Measurements from ENCODE around the gene DEDD2. TPM values are rescaled to one million over a fixed set of nuclear protein-coding genes. Genes with fewer than 3 reads are reported as not detected.

DEDD2 gene
- total RNA-seq, 1 experiment from 2014 or later = 58.0 TPM

GRCh38 chr19:42185277-42185676, 32.2 kb downstream of the DEDD2 start:
- peaks cover 10% of the 10 kb centered on the region for H3K27me3 ChIP-seq (ENCODE audit: control insufficient read depth, insufficient read depth, low read length)
- no peak for DNase-seq
- no peaks in the 10 kb centered on the region for H3K36me3 ChIP-seq (replicated peaks; ENCODE audit: control insufficient read depth, insufficient read depth, low read length)
- no peak overlapping the region for H3K4me3 ChIP-seq (ENCODE audit: insufficient read depth, low read depth, low read length)

DNA sequence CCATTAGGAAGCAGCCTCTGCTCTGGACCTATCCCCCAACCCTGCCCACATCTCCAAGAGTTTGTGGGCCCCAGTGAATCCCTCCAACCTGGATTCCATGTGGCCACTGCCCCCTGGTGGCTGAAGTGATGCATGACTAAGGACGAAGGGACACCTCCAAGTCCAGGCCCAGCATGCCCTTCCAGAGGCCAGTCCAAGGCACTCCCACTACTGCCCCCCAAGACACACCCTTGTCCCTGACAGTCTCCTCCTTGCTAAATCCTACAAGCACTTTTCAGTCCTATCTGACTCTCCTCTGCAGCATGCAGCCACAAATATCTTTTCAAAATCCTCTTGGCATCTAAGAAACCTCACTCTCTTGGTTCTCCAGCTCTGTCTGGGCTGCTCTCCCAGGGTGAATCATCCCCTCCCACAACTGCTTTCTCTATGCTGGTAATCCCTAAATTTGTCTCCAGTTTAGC, 33.0 kb downstream of the DEDD2 start:
- H3K36me3 ChIP-seq (replicated peaks; ENCODE audit: control insufficient read depth, insufficient read depth, low read length) = no peaks in the 10 kb centered on the region
- H3K27me3 ChIP-seq (ENCODE audit: control insufficient read depth, insufficient read depth, low read length) = peaks cover 18% of the 10 kb centered on the region

DNA sequence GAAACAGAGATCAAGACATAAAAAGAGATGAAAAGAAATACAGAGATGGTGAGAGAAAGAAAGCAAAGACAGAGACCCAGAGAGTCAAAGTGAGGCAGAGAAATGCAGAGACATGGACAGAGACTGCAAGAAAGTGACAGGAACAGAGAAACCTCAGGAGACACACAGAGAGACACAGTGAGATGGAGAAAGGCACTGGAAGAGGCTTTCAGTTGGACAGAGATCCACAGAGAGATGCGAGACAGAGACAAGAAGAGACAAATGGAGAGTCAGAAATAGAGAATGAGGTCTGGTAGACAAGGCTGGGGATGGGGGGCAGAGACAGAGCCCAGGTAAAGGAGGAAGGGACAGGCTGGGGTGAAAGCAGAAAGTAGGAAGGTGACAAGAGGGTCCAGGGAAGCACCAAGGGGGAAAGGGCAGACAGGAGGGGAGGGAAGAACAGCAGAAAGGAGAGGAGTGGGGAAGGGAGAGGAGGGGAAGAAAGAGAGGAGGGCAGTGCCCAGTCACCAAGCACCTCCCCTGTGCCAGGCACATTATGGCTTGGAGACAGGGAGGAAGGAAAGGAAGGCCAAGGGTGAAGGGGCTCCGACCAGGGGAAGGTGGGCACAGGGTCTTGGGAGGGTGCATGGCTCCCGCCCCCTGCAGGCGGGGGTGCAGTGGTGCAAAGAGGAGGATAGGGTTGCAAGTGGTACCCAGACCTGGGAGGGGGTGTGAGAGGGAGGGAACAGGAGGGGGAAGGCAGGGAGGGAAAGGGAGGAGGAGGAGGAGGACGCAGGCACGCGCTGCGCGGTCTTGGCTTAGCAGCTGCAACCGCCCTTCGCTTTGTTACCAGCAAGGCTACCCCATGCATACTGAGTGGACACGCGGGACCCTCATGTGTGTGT, 38.4 kb downstream of the DEDD2 start:
- no peak overlapping the region for H3K4me3 ChIP-seq (ENCODE audit: insufficient read depth, low read depth, low read length)
- peaks cover 70% of the 10 kb centered on the region for H3K27me3 ChIP-seq (ENCODE audit: control insufficient read depth, insufficient read depth, low read length)
- no peaks in the 10 kb centered on the region for H3K36me3 ChIP-seq (replicated peaks; ENCODE audit: control insufficient read depth, insufficient read depth, low read length)
- peak; percentile 94 for DNase-seq

More for the DNA sequence above, 33.0 kb downstream of the DEDD2 start:
- no peak overlapping the region for H3K4me3 ChIP-seq (ENCODE audit: insufficient read depth, low read depth, low read length)
- peak; percentile 90 for DNase-seq

DNA sequence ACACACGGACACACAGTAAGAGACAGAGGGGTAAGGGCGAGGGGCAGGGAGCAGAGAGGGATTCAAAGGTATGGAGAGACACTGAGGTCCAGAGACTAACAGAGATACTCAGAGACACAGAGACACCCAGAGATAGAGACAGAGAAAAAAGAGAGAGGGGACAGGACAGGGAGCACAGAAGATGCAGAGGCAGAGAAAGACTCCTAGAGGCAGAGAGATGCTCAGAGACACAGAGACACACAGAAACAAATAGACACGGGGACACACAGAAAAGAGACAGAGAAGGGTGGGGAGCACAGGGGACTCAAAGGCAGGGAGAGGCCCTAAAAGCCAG, 39.8 kb downstream of the DEDD2 start:
- Histone ChIP-seq H3K27me3 (ENCODE audit: control insufficient read depth, insufficient read depth, low read length) (peaks cover 74% of the 10 kb centered on the region), H3K4me3 (ENCODE audit: insufficient read depth, low read depth, low read length) (no peak overlapping the region; the same call in 1 of the 2 replicates)
- DNase-seq = no peak

GRCh38 chr19:42176990-42177685, 40.3 kb downstream of the DEDD2 start:
- H3K4me3 ChIP-seq (ENCODE audit: insufficient read depth, low read depth, low read length) = peak overlapping the region; percentile 34
- DNase-seq = peak; percentile 93
- H3K27me3 ChIP-seq (ENCODE audit: control insufficient read depth, insufficient read depth, low read length) = peaks cover 71% of the 10 kb centered on the region
- no peaks in the 10 kb centered on the region for H3K36me3 ChIP-seq (replicated peaks; ENCODE audit: control insufficient read depth, insufficient read depth, low read length)

More for the DNA sequence above, 39.8 kb downstream of the DEDD2 start:
- no peaks in the 10 kb centered on the region for H3K36me3 ChIP-seq (replicated peaks; ENCODE audit: control insufficient read depth, insufficient read depth, low read length)

GRCh38 chr19:42176649-42176989, 40.9 kb downstream of the DEDD2 start:
- Histone ChIP-seq H3K27me3 (ENCODE audit: control insufficient read depth, insufficient read depth, low read length) (peaks cover 74% of the 10 kb centered on the region), H3K4me3 (ENCODE audit: insufficient read depth, low read depth, low read length) (peak overlapping the region; percentile 34), H3K36me3 (replicated peaks; ENCODE audit: control insufficient read depth, insufficient read depth, low read length) (no peaks in the 10 kb centered on the region)
- peak; percentile 84 for DNase-seq

DNA sequence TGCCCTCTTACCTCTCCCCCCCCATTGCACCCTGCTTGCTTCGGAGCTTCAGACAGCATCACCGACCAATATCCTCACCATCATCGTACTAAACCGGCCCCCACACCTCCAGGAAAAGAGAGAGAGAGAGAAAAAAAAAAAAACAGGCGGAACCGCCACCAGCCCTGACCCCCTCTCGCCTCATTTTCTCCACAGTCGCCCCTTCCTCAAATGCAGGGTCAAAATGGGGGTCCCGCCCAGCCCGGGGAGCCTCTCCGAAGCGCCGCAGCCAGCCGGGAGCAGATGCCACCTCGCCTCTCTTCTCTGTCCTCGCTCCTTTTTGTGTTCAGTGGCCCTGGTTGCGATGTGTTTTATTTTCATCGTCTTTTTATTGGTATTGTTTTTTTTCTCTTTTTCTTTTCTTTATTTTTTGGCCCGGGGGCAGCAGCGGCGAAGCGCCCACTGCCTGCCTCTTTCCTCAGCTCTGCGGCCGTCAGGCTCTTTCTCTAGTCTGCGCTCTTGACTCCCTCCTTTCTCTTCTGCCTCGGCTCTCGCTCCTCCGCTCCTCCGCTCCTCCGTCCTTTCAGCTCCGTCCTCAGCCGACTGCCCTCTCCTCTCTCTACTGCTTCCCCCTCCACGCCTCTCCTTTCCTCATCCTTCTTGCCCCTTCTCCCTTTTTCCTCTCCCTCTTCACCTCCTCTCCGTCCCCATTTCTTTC, 41.4 kb downstream of the DEDD2 start:
- DNase-seq = peak; percentile 84
- H3K27me3 ChIP-seq (ENCODE audit: control insufficient read depth, insufficient read depth, low read length) = peaks cover 72% of the 10 kb centered on the region

GRCh38 chr19:42174958-42175734, 42.3 kb downstream of the DEDD2 start:
- Histone ChIP-seq H3K4me3 (ENCODE audit: insufficient read depth, low read depth, low read length) (no peak overlapping the region), H3K36me3 (replicated peaks; ENCODE audit: control insufficient read depth, insufficient read depth, low read length) (no peaks in the 10 kb centered on the region), H3K27me3 (ENCODE audit: control insufficient read depth, insufficient read depth, low read length) (peaks cover 65% of the 10 kb centered on the region)
- peak; percentile 47 for DNase-seq

More for the DNA sequence above, 41.4 kb downstream of the DEDD2 start:
- peak overlapping the region; percentile 34; the same call in 1 of the 2 replicates for H3K4me3 ChIP-seq (ENCODE audit: insufficient read depth, low read depth, low read length)
- H3K36me3 ChIP-seq (replicated peaks; ENCODE audit: control insufficient read depth, insufficient read depth, low read length) = no peaks in the 10 kb centered on the region

DNA sequence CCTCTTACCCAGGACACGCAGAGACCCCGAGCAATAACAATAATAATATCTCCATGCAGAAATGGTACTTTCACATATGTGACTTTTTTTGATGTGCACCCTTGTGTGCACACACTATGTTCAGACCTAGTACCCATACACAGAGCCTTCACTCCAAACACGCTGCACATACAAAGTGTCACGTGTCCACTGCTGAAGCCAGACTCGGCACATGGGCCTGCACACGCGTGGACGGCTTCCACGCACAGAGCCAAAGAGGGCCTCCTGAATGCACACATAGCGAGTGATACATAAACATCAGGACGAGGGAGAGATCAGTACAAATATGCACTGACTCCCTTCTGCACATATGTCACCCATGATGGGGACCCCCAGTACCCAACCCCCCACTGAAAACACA, 43.3 kb downstream of the DEDD2 start:
- Histone ChIP-seq H3K27me3 (ENCODE audit: control insufficient read depth, insufficient read depth, low read length) (peaks cover 55% of the 10 kb centered on the region), H3K4me3 (ENCODE audit: insufficient read depth, low read depth, low read length) (no peak overlapping the region), H3K36me3 (replicated peaks; ENCODE audit: control insufficient read depth, insufficient read depth, low read length) (no peaks in the 10 kb centered on the region)
- no peak for DNase-seq

- H3K36me3 ChIP-seq (replicated peaks; ENCODE audit: control insufficient read depth, insufficient read depth, low read length) = no peaks in the 10 kb centered on the region
- DNase-seq = no peak
- no peak overlapping the region for H3K4me3 ChIP-seq (ENCODE audit: insufficient read depth, low read depth, low read length)
- peaks cover 50% of the 10 kb centered on the region for H3K27me3 ChIP-seq (ENCODE audit: control insufficient read depth, insufficient read depth, low read length)
Measured at GRCh38 chr19:42173695-42174094, 43.8 kb downstream of the DEDD2 start.

DNA sequence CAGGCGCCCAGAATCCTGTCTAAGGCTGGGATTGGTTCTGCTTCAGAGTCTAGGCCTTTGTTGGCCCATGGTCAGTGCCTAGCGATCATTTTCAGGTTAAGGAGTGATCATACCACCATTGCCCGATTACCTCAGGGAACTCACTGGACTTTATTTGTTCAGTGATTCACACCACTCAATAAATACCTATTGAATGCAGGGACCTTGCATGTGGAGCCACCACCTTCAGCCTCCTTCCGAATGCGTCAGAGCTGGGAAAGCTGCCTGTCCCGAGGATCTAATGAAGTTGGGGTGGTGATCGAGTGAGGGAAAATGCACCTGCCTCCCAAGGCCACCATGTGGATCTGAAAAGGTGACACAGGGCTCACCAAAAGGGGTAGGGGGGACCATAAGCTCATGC, 45.2 kb downstream of the DEDD2 start:
- H3K27me3 ChIP-seq (ENCODE audit: control insufficient read depth, insufficient read depth, low read length) = peaks cover 36% of the 10 kb centered on the region

DNA sequence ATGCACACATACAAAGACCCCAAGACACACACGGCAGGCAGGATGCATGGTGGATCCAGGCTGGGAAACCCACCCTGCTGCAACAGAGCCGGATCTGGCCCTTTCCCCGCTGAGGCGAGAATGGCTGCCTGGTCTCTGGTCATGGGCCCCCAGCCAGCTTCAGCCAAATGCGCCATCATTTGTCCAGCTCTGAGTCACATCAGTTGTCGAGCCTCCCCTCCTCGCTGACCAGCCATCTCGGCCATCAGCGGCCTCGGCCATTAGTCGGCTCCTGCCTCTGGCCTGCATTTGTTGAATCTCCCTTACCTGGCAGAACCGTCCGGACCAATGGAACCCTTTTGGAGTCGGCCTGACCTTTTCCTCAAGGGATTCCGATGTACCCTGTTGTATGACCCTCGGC, 46.8 kb downstream of the DEDD2 start:
- DNase-seq = no peak
- no peaks in the 10 kb centered on the region for H3K36me3 ChIP-seq (replicated peaks; ENCODE audit: control insufficient read depth, insufficient read depth, low read length)
- H3K27me3 ChIP-seq (ENCODE audit: control insufficient read depth, insufficient read depth, low read length) = peaks cover 22% of the 10 kb centered on the region
- H3K4me3 ChIP-seq (ENCODE audit: insufficient read depth, low read depth, low read length) = no peak overlapping the region

More for the DNA sequence above, 45.2 kb downstream of the DEDD2 start:
- no peaks in the 10 kb centered on the region for H3K36me3 ChIP-seq (replicated peaks; ENCODE audit: control insufficient read depth, insufficient read depth, low read length)
- DNase-seq = no peak
- no peak overlapping the region for H3K4me3 ChIP-seq (ENCODE audit: insufficient read depth, low read depth, low read length)

- no peaks in the 10 kb centered on the region for H3K36me3 ChIP-seq (replicated peaks; ENCODE audit: control insufficient read depth, insufficient read depth, low read length)
- DNase-seq = no peak
- peaks cover 12% of the 10 kb centered on the region for H3K27me3 ChIP-seq (ENCODE audit: control insufficient read depth, insufficient read depth, low read length)
- no peak overlapping the region for H3K4me3 ChIP-seq (ENCODE audit: insufficient read depth, low read depth, low read length)
Measured at GRCh38 chr19:42169486-42170413, 47.7 kb downstream of the DEDD2 start.

All from H7 (cell line).